Nephron (organoid): ENCODE measurements around the gene CAP2.

Experiments used
- H3K27ac Mint-ChIP-seq, 3 experiments: 2 replicates each; pipeline ENCODE4 v1.8.0; 2020; ENCODE audit warnings: mixed read lengths in 3 of 3, mild to moderate bottlenecking in 2 of 3, moderate library complexity in 1 of 3
- H3K27me3 Mint-ChIP-seq: 2 replicates; pipeline ENCODE4 v1.8.0; 2021; ENCODE audit warnings: low read depth, mild to moderate bottlenecking, moderate library complexity, mixed read lengths
- H3K36me3 Mint-ChIP-seq: 2 replicates; pipeline ENCODE4 v1.8.0; 2020; ENCODE audit warnings: low read depth, mixed read lengths
- H3K4me1 Mint-ChIP-seq: 2 replicates; pipeline ENCODE4 v1.8.0; 2020; ENCODE audit warnings: mixed read lengths
- H3K4me3 Mint-ChIP-seq, 3 experiments: 2 replicates each; pipeline ENCODE4 v1.8.0; 2020; ENCODE audit warnings: mild to moderate bottlenecking in 3 of 3, mixed read lengths in 3 of 3, moderate library complexity in 2 of 3
- H3K9me3 Mint-ChIP-seq: 2 replicates; pipeline ENCODE4 v1.8.0; 2020; ENCODE audit warnings: mixed read lengths
- TF ChIP-seq, protein P1 (sequence below), 3 experiments: fragments of 200-600 bp; sonication (generic); IDR thresholded peaks; one replicate each; pipeline ENCODE4 v1.5.0; 2021; ENCODE audit warnings: antibody characterized with exemption in 3 of 3; ENCODE audit not compliant: unreplicated experiment in 3 of 3

Gene CAP2

DNA sequence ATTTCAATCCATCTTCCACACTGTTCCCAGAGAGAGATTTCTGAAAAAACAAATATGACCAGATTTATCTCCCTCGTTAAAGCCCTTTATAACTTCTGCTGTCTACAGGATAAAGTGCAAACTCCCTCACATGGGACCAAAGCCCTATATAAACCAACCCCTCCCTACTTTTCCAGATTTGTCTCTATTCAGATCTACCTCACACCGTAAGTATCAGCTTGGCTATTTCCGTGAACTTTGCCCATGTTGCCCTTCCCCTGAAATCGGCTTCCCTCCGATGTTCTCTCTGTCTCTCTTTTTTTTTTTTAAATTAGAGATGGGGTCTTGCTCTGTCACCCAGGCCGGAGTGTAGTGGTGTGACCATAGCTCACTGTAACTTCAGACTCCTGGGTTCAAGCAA, 194.6 kb downstream of the CAP2 start:
- Mint-ChIP-seq H3K9me3 (no peaks in the 10 kb centered on the region), H3K36me3 (no peaks in the 10 kb centered on the region), H3K27ac (no peak overlapping the region), H3K4me3 (no peak overlapping the region), H3K4me1 (peaks cover 12% of the 10 kb centered on the region), H3K27me3 (no peaks in the 10 kb centered on the region)
- TF ChIP-seq, protein P1, sequence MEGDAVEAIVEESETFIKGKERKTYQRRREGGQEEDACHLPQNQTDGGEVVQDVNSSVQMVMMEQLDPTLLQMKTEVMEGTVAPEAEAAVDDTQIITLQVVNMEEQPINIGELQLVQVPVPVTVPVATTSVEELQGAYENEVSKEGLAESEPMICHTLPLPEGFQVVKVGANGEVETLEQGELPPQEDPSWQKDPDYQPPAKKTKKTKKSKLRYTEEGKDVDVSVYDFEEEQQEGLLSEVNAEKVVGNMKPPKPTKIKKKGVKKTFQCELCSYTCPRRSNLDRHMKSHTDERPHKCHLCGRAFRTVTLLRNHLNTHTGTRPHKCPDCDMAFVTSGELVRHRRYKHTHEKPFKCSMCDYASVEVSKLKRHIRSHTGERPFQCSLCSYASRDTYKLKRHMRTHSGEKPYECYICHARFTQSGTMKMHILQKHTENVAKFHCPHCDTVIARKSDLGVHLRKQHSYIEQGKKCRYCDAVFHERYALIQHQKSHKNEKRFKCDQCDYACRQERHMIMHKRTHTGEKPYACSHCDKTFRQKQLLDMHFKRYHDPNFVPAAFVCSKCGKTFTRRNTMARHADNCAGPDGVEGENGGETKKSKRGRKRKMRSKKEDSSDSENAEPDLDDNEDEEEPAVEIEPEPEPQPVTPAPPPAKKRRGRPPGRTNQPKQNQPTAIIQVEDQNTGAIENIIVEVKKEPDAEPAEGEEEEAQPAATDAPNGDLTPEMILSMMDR (IDR thresholded peaks at IDR 0.05; ENCODE audit: unreplicated experiment in 3 of 3), result no peak

DNA sequence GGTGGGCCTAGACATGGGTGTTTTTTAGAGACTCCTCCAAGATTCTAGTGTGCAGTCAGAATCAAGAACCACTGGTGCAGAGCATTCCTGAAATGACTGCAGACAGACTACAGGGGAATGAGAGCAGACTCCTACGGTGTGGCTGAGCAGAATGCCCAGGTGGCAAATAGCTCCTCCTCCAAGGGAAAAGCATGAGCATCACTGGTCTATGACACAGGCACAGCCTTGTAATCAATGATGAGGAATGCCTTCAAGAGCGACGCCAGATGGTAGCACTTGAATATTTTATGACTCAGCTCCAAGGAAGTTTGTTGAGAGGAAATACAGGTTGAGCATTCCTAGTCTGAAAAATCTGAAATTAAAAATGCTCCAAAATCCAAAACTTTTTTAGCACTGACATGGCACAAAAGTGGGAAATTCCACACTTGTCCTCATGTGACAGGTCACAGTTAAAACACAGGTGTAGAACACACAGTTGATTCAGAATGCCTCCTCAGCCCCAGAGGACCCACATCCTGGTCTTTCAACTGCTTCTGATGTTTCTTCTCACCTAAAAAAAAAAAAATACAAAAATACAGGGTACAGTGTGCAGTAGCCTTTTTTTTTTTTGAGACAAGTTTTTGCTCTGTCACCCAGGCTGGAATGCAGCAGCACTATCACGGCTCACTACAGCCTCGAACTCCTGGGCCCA, 196.2 kb downstream of the CAP2 start:
- H3K27me3 Mint-ChIP-seq, result no peaks in the 10 kb centered on the region
- H3K4me3 Mint-ChIP-seq, result no peak overlapping the region
- H3K4me1 Mint-ChIP-seq, result no peaks in the 10 kb centered on the region
- H3K36me3 Mint-ChIP-seq, result no peaks in the 10 kb centered on the region
- peak overlapping the region in 2 of 3 experiments; percentile 24 to 29 for H3K27ac Mint-ChIP-seq
- TF ChIP-seq, protein P1 (IDR thresholded peaks at IDR 0.05; ENCODE audit: unreplicated experiment in 3 of 3), result no peak
- H3K9me3 Mint-ChIP-seq, result no peaks in the 10 kb centered on the region

DNA sequence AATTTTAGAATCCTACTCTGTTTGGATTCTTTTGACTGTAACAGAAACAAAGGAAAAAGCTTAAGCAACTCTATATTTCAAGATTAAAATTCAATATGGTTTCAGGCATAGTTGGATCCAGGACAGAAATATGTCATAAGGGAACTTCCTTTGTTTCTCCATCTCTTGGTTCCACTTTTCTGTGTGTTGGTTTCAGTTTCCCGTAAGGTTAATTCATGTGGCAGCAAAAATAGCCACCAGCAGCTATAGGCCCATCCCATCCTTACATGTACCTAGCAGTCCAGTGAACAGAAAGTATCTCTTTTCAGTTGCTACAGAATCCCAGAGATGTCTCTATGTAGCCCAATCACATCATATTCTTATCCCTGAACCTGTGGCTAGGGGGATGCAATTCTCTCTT, 197.9 kb downstream of the CAP2 start:
- Mint-ChIP-seq H3K4me3 (no peak overlapping the region), H3K27me3 (no peaks in the 10 kb centered on the region), H3K27ac (no peak overlapping the region), H3K9me3 (no peaks in the 10 kb centered on the region), H3K36me3 (no peaks in the 10 kb centered on the region), H3K4me1 (no peaks in the 10 kb centered on the region)
- TF ChIP-seq, protein P1 (IDR thresholded peaks at IDR 0.05; ENCODE audit: unreplicated experiment in 3 of 3), result no peak

DNA sequence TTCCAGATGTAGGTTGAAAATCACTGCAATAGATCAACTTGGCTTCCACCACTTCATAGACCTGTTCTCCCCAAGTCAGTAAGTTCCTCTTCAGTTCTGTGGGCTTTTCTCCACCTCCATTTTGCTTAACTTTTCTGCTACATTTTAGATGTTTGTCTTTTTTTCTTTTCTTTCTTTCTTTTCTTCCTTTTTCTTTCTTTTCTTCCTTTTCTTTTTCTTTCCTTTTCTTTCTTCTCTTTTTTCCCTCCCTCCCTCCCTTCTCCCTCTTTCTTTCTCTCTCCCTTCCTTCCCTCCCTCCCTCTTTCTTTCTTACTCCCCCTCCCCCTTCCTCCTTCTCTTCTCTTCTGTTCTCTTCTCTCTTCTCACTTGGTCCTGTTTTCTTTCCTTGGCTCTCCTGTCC, 199.9 kb downstream of the CAP2 start:
- H3K4me3 Mint-ChIP-seq, result no peak overlapping the region
- no peaks in the 10 kb centered on the region for H3K27me3 Mint-ChIP-seq
- no peak overlapping the region for H3K27ac Mint-ChIP-seq
- H3K9me3 Mint-ChIP-seq, result no peaks in the 10 kb centered on the region
- H3K4me1 Mint-ChIP-seq, result no peaks in the 10 kb centered on the region
- TF ChIP-seq, protein P1 (IDR thresholded peaks at IDR 0.05; ENCODE audit: unreplicated experiment in 3 of 3), result no peak
- no peaks in the 10 kb centered on the region for H3K36me3 Mint-ChIP-seq

DNA sequence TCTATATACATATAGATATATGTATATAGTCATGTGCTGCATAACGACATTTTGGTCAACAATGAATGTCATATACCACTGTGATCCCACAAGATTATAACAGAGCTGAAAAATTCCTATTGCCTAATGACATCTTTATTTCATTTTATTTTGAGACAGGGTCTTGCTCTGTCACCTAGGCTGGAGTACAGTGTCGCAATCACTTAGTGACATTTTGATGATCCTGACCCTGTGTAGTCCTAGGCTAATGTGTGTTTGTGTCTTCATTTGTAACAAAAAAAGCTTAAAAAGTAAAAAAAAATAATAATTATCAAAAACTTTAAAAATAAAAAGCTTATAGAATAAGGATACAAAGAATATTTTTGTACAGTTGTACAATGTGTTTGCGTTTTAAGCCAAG, 202.7 kb downstream of the CAP2 start:
- Mint-ChIP-seq H3K27me3 (no peaks in the 10 kb centered on the region), H3K27ac (no peak overlapping the region)
- TF ChIP-seq, protein P1 (IDR thresholded peaks at IDR 0.05; ENCODE audit: unreplicated experiment in 3 of 3), result no peak

DNA sequence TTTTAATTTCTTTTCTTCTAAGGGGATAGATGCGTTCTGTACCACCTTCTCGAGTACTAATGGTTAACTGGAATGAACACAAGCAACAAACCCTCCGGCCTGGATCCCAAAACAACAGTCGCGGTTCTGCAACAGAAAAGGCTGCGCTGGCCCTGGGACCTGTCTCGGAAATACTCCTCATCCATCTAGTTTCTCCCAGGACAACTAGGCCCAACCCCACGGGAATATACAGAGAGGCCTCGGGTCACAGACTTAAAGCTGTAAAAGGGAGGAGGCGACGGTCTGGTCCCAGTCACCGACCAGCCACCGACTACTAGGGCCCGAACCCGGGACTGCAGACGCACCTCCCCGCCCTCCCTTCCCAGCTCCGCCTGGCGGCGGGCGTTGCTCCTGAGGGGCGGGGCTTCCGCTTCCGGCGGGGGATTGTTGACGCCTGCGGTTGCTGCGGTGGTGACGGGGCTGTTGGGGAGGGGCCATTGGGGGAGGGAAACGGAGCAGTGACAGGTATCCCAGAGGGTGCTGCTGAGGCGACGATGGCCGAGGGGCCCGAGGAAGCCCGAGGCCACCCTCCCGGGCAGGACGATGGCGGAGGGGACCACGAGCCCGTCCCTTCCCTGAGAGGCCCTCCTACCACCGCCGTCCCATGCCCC, 206.6 kb downstream of the CAP2 start, which contains the start of gene FAM8A1:
Gene FAM8A1, plus strand, starts transcription at position 426 of the 650 bp plus-strand sequence. Its CDS starts 108 bp downstream, at position 534.
- Mint-ChIP-seq H3K9me3 (no peaks in the 10 kb centered on the region), H3K27me3 (no peaks in the 10 kb centered on the region), H3K4me1 (peaks cover 31% of the 10 kb centered on the region), H3K27ac (peak within 1 kb of the TSS; percentile 92 to 96 (median 96)), H3K4me3 (peak within 1 kb of the TSS; percentile 85 to 95 (median 94)), H3K36me3 (peaks cover 15% of the 10 kb centered on the region)
- TF ChIP-seq, protein P1 (IDR thresholded peaks at IDR 0.05; ENCODE audit: unreplicated experiment in 3 of 3), result peak; percentile 42 to 53 (median 49)

More for the DNA sequence above, 202.7 kb downstream of the CAP2 start:
- peaks cover under 1% of the 10 kb centered on the region for H3K4me1 Mint-ChIP-seq
- no peaks in the 10 kb centered on the region for H3K9me3 Mint-ChIP-seq
- H3K4me3 Mint-ChIP-seq, result no peak overlapping the region
- no peaks in the 10 kb centered on the region for H3K36me3 Mint-ChIP-seq
